Upper lobe of left lung (tissue), 4 donors: ENCODE data around the gene GALNT16.

ENCODE experiments used
- POLR2A ChIP-seq, 4 donors: fragments of 450-650 bp; IDR thresholded peaks; one replicate each; pipeline ENCODE4 v1.5.1; 2016 to 2017; ENCODE audit warnings: antibody characterized with exemption in 4 of 4, mild to moderate bottlenecking in 2 of 4
- TF ChIP-seq, protein P1 (sequence below), 6 experiments: fragments of 450-650 bp in 4 of 6; fragments of 200-600 bp in 2 of 6; sonication (generic) in 2 of 6; IDR thresholded peaks; one replicate each; pipeline ENCODE4 v1.5.1; 2016 to 2019; ENCODE audit warnings: antibody characterized with exemption in 6 of 6

- TF ChIP-seq, protein P1, sequence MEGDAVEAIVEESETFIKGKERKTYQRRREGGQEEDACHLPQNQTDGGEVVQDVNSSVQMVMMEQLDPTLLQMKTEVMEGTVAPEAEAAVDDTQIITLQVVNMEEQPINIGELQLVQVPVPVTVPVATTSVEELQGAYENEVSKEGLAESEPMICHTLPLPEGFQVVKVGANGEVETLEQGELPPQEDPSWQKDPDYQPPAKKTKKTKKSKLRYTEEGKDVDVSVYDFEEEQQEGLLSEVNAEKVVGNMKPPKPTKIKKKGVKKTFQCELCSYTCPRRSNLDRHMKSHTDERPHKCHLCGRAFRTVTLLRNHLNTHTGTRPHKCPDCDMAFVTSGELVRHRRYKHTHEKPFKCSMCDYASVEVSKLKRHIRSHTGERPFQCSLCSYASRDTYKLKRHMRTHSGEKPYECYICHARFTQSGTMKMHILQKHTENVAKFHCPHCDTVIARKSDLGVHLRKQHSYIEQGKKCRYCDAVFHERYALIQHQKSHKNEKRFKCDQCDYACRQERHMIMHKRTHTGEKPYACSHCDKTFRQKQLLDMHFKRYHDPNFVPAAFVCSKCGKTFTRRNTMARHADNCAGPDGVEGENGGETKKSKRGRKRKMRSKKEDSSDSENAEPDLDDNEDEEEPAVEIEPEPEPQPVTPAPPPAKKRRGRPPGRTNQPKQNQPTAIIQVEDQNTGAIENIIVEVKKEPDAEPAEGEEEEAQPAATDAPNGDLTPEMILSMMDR (IDR thresholded peaks at IDR 0.05), result no peak
- no peak for TF ChIP-seq POLR2A (IDR thresholded peaks at IDR 0.05)
Measured at GRCh38 chr14:69287098-69288010, 27.4 kb downstream of the GALNT16 start.
